ENCODE results near the gene PDGFRA.

PDGFRA gene

GRCh38 chr4:54254915-54255246, 25.8 kb downstream of the PDGFRA start:
- DNase-seq (ENCODE audit: low read depth in 2 of 2, low spot score in 1 of 2): no peak

GRCh38 chr4:54255881-54256280, 26.8 kb downstream of the PDGFRA start:
- no peak for DNase-seq (ENCODE audit: low read depth in 2 of 2, low spot score in 1 of 2)

GRCh38 chr4:54256491-54257486, 27.7 kb downstream of the PDGFRA start:
- no peak for DNase-seq (ENCODE audit: low read depth in 2 of 2, low spot score in 1 of 2)

GRCh38 chr4:54265366-54265765, 36.3 kb downstream of the PDGFRA start:
- DNase-seq (ENCODE audit: low read depth in 2 of 2, low spot score in 1 of 2): no peak

- no peak for DNase-seq (ENCODE audit: low read depth in 2 of 2, low spot score in 1 of 2)
Observed at GRCh38 chr4:54268151-54268550, 39.1 kb downstream of the PDGFRA start.

- DNase-seq (ENCODE audit: low read depth in 2 of 2, low spot score in 1 of 2): no peak
Observed at GRCh38 chr4:54271464-54271863, 42.4 kb downstream of the PDGFRA start.

GRCh38 chr4:54272051-54272450, 43.0 kb downstream of the PDGFRA start:
- DNase-seq (ENCODE audit: low read depth in 2 of 2, low spot score in 1 of 2): no peak

GRCh38 chr4:54274264-54274663, 45.2 kb downstream of the PDGFRA start:
- DNase-seq (ENCODE audit: low read depth in 2 of 2, low spot score in 1 of 2): no peak

GRCh38 chr4:54274795-54275665, 45.9 kb downstream of the PDGFRA start:
- no peak for DNase-seq (ENCODE audit: low read depth in 2 of 2, low spot score in 1 of 2)

- DNase-seq (ENCODE audit: low read depth in 2 of 2, low spot score in 1 of 2): no peak
Observed at GRCh38 chr4:54276641-54277430, 47.7 kb downstream of the PDGFRA start.

- DNase-seq (ENCODE audit: low read depth in 2 of 2, low spot score in 1 of 2): no peak
Observed at GRCh38 chr4:54277691-54278090, 48.6 kb downstream of the PDGFRA start.

- no peak for DNase-seq (ENCODE audit: low read depth in 2 of 2, low spot score in 1 of 2)
Observed at GRCh38 chr4:54278216-54278615, 49.1 kb downstream of the PDGFRA start.

GRCh38 chr4:54281054-54281766, 52.1 kb downstream of the PDGFRA start:
- no peak for DNase-seq (ENCODE audit: low read depth in 2 of 2, low spot score in 1 of 2)

GRCh38 chr4:54282837-54283236, 53.7 kb downstream of the PDGFRA start:
- DNase-seq (ENCODE audit: low read depth in 2 of 2, low spot score in 1 of 2): no peak

GRCh38 chr4:54289316-54289715, 60.2 kb downstream of the PDGFRA start:
- no peak for DNase-seq (ENCODE audit: low read depth in 2 of 2, low spot score in 1 of 2)

GRCh38 chr4:54290980-54291379, 61.9 kb downstream of the PDGFRA start:
- DNase-seq (ENCODE audit: low read depth in 2 of 2, low spot score in 1 of 2): no peak

- no peak for DNase-seq (ENCODE audit: low read depth in 2 of 2, low spot score in 1 of 2)
Observed at GRCh38 chr4:54296548-54297203, 67.6 kb downstream of the PDGFRA start.

- no peak for DNase-seq (ENCODE audit: low read depth in 2 of 2, low spot score in 1 of 2)
Observed at GRCh38 chr4:54308110-54308509, 79.0 kb downstream of the PDGFRA start.

GRCh38 chr4:54315561-54316538, 86.8 kb downstream of the PDGFRA start:
- no peak for DNase-seq (ENCODE audit: low read depth in 2 of 2, low spot score in 1 of 2)

Measured in stimulated activated CD8-positive, alpha-beta memory T cell treated with anti-CD3 and anti-CD28 coated beads, Interleukin-4, amount 100 ng/mL, for 4 hours (primary cell).